HL-60 (cell line): ENCODE results near the gene SYT12.

Experiments used
- POLR2AphosphoS5 ChIP-seq: IDR thresholded peaks from 2 replicates; pipeline ENCODE4 v1.6.1; 2012; ENCODE audit warnings: low read depth
- SPI1 ChIP-seq: IDR thresholded peaks from 2 replicates; pipeline ENCODE4 v1.6.1; 2012; ENCODE audit warnings: low read depth, mild to moderate bottlenecking, borderline replicate concordance
- TF ChIP-seq, protein P1 (sequence below): IDR thresholded peaks from one replicate; pipeline ENCODE4 v1.5.1; 2011; ENCODE audit warnings: low read length, control low read depth, inconsistent platforms; ENCODE audit not compliant: insufficient read depth
- TF ChIP-seq, protein P2 (sequence below): IDR thresholded peaks from 2 replicates; pipeline ENCODE4 v1.6.1; 2012; ENCODE audit warnings: low read depth; ENCODE audit not compliant: insufficient replicate concordance

DNA sequence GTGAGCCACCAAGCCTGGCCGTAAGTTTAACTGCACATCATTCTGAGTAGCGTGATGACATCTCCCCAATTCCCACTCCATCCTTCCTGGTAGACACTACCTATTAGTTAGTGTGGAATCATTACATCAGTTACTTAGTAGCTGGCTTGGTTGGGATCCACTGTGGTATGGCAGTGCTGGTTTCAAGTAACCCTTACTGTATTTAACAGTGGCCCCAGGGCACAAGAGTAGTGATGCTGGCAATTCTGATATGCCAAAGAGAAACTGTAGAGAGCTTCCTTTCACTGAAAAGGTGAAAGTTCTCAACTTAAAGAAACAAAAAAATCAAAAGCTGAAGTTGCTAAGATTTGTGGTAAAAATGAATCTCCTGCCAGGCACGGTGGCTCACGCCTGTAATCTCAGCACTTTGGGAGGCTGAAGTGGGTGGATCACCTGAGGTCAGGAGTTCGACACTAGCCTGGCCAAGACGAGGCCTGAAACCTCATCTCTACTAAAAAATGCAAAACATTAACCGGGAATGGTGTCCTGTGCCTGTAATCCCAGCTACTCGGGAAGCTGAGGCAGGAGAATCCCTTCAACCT, 60.9 kb downstream of the SYT12 start:
- TF ChIP-seq, protein P1, sequence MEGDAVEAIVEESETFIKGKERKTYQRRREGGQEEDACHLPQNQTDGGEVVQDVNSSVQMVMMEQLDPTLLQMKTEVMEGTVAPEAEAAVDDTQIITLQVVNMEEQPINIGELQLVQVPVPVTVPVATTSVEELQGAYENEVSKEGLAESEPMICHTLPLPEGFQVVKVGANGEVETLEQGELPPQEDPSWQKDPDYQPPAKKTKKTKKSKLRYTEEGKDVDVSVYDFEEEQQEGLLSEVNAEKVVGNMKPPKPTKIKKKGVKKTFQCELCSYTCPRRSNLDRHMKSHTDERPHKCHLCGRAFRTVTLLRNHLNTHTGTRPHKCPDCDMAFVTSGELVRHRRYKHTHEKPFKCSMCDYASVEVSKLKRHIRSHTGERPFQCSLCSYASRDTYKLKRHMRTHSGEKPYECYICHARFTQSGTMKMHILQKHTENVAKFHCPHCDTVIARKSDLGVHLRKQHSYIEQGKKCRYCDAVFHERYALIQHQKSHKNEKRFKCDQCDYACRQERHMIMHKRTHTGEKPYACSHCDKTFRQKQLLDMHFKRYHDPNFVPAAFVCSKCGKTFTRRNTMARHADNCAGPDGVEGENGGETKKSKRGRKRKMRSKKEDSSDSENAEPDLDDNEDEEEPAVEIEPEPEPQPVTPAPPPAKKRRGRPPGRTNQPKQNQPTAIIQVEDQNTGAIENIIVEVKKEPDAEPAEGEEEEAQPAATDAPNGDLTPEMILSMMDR: no peak
- TF ChIP-seq POLR2AphosphoS5 (no peak), SPI1 (no peak)
- TF ChIP-seq, protein P2, sequence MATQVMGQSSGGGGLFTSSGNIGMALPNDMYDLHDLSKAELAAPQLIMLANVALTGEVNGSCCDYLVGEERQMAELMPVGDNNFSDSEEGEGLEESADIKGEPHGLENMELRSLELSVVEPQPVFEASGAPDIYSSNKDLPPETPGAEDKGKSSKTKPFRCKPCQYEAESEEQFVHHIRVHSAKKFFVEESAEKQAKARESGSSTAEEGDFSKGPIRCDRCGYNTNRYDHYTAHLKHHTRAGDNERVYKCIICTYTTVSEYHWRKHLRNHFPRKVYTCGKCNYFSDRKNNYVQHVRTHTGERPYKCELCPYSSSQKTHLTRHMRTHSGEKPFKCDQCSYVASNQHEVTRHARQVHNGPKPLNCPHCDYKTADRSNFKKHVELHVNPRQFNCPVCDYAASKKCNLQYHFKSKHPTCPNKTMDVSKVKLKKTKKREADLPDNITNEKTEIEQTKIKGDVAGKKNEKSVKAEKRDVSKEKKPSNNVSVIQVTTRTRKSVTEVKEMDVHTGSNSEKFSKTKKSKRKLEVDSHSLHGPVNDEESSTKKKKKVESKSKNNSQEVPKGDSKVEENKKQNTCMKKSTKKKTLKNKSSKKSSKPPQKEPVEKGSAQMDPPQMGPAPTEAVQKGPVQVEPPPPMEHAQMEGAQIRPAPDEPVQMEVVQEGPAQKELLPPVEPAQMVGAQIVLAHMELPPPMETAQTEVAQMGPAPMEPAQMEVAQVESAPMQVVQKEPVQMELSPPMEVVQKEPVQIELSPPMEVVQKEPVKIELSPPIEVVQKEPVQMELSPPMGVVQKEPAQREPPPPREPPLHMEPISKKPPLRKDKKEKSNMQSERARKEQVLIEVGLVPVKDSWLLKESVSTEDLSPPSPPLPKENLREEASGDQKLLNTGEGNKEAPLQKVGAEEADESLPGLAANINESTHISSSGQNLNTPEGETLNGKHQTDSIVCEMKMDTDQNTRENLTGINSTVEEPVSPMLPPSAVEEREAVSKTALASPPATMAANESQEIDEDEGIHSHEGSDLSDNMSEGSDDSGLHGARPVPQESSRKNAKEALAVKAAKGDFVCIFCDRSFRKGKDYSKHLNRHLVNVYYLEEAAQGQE: no peak
